Esophagus muscularis mucosa (tissue), 3 donors: ENCODE data around the gene OR13J1.

Source experiments
- POLR2AphosphoS5 ChIP-seq, 2 donors: sonication (generic); formaldehyde crosslinking; IDR thresholded peaks; one replicate each; pipeline ENCODE4 v1.6.1; 2017; ENCODE audit warnings: antibody characterized with exemption in 2 of 2
- TF ChIP-seq, protein P1 (sequence below), 3 experiments: fragments of 200-600 bp in 2 of 3; fragments of 450-650 bp in 1 of 3; sonication (generic) in 2 of 3; IDR thresholded peaks; one replicate each; pipeline ENCODE4 v1.5.1; 2017 to 2019; ENCODE audit warnings: antibody characterized with exemption in 3 of 3, mild to moderate bottlenecking in 2 of 3, moderate library complexity in 1 of 3

GRCh38 chr9:35908504-35909125, 38.4 kb upstream of the OR13J1 start:
- TF ChIP-seq, protein P1, sequence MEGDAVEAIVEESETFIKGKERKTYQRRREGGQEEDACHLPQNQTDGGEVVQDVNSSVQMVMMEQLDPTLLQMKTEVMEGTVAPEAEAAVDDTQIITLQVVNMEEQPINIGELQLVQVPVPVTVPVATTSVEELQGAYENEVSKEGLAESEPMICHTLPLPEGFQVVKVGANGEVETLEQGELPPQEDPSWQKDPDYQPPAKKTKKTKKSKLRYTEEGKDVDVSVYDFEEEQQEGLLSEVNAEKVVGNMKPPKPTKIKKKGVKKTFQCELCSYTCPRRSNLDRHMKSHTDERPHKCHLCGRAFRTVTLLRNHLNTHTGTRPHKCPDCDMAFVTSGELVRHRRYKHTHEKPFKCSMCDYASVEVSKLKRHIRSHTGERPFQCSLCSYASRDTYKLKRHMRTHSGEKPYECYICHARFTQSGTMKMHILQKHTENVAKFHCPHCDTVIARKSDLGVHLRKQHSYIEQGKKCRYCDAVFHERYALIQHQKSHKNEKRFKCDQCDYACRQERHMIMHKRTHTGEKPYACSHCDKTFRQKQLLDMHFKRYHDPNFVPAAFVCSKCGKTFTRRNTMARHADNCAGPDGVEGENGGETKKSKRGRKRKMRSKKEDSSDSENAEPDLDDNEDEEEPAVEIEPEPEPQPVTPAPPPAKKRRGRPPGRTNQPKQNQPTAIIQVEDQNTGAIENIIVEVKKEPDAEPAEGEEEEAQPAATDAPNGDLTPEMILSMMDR (IDR thresholded peaks at IDR 0.05), result no peak
- no peak for TF ChIP-seq POLR2AphosphoS5 (IDR thresholded peaks at IDR 0.05)
